ENCODE results near the gene CRTC3. TPM values are rescaled to one million over a fixed set of nuclear protein-coding genes. Genes with fewer than 3 reads are reported as not detected.

CRTC3 gene
- polyA plus RNA-seq, 1 donor from 2014 or later = 25.9 TPM

- no peaks in the 10 kb centered on the region for H3K27me3 Mint-ChIP-seq
- no peaks in the 10 kb centered on the region for H3K9me3 Mint-ChIP-seq
- no peak overlapping the region for H3K4me3 Mint-ChIP-seq
- peaks cover 5% of the 10 kb centered on the region for H3K36me3 Mint-ChIP-seq
- H3K4me1 Mint-ChIP-seq = peaks cover 19 to 42% (median 33%) of the 10 kb centered on the region in 3 donors
- no peak overlapping the region for H3K27ac Mint-ChIP-seq
Observed at GRCh38 chr15:90584841-90585240, 55.1 kb downstream of the CRTC3 start.

GRCh38 chr15:90585863-90586262 is 56.1 kb downstream of the CRTC3 start:
- Mint-ChIP-seq H3K4me1 (peaks cover 24 to 48% (median 37%) of the 10 kb centered on the region in 3 donors), H3K27me3 (no peaks in the 10 kb centered on the region), H3K36me3 (peaks cover 8% of the 10 kb centered on the region), H3K9me3 (no peaks in the 10 kb centered on the region), H3K4me3 (no peak overlapping the region), H3K27ac (no peak overlapping the region)

GRCh38 chr15:90586948-90587347 is 57.2 kb downstream of the CRTC3 start:
- H3K9me3 Mint-ChIP-seq = no peaks in the 10 kb centered on the region
- peak overlapping the region in 1 of 4 donors; percentile 44 for H3K4me3 Mint-ChIP-seq
- H3K27me3 Mint-ChIP-seq = no peaks in the 10 kb centered on the region

GRCh38 chr15:90588427-90588826 is 58.7 kb downstream of the CRTC3 start:
- Mint-ChIP-seq H3K27ac (no peak overlapping the region), H3K36me3 (peaks cover 6% of the 10 kb centered on the region), H3K9me3 (no peaks in the 10 kb centered on the region), H3K27me3 (no peaks in the 10 kb centered on the region), H3K4me3 (no peak overlapping the region), H3K4me1 (peaks cover 12 to 44% (median 27%) of the 10 kb centered on the region in 3 donors)

More at GRCh38 chr15:90586948-90587347, 57.2 kb downstream of the CRTC3 start:
- Mint-ChIP-seq H3K27ac (no peak overlapping the region), H3K36me3 (peaks cover 8% of the 10 kb centered on the region), H3K4me1 (peaks cover 18 to 43% (median 27%) of the 10 kb centered on the region in 3 donors)

- H3K9me3 Mint-ChIP-seq = no peaks in the 10 kb centered on the region
- peak overlapping the region in 1 of 3 donors; percentile 34 for H3K27ac Mint-ChIP-seq
- no peaks in the 10 kb centered on the region for H3K27me3 Mint-ChIP-seq
- peaks cover 9% of the 10 kb centered on the region for H3K36me3 Mint-ChIP-seq
- H3K4me3 Mint-ChIP-seq = no peak overlapping the region
- peaks cover 42 to 64% (median 50%) of the 10 kb centered on the region in 3 donors for H3K4me1 Mint-ChIP-seq
Observed at GRCh38 chr15:90591524-90591923, 61.8 kb downstream of the CRTC3 start.

- Mint-ChIP-seq H3K4me1 (peaks cover 48 to 63% (median 51%) of the 10 kb centered on the region in 3 donors), H3K9me3 (no peaks in the 10 kb centered on the region), H3K27ac (peak overlapping the region in 2 of 3 donors; percentile 18 to 38), H3K36me3 (peaks cover 9% of the 10 kb centered on the region), H3K27me3 (no peaks in the 10 kb centered on the region), H3K4me3 (no peak overlapping the region)
Observed at GRCh38 chr15:90592131-90592881, 62.6 kb downstream of the CRTC3 start.

GRCh38 chr15:90593499-90594158 is 63.9 kb downstream of the CRTC3 start:
- peak overlapping the region; percentile 84 to 97 (median 96) for H3K27ac Mint-ChIP-seq
- H3K36me3 Mint-ChIP-seq = peaks cover 9% of the 10 kb centered on the region
- H3K4me3 Mint-ChIP-seq = peak overlapping the region in 3 of 4 donors; percentile 82 to 99 (median 89)
- H3K27me3 Mint-ChIP-seq = no peaks in the 10 kb centered on the region
- peaks cover 59 to 70% (median 60%) of the 10 kb centered on the region in 3 donors for H3K4me1 Mint-ChIP-seq
- H3K9me3 Mint-ChIP-seq = no peaks in the 10 kb centered on the region

GRCh38 chr15:90594301-90594738 is 64.6 kb downstream of the CRTC3 start:
- no peaks in the 10 kb centered on the region for H3K27me3 Mint-ChIP-seq
- H3K4me1 Mint-ChIP-seq = peaks cover 60 to 69% (median 62%) of the 10 kb centered on the region in 3 donors
- no peaks in the 10 kb centered on the region for H3K9me3 Mint-ChIP-seq
- H3K4me3 Mint-ChIP-seq = peak overlapping the region; percentile 82 to 99 (median 91)
- H3K27ac Mint-ChIP-seq = peak overlapping the region; percentile 84 to 97 (median 96)
- peaks cover 9% of the 10 kb centered on the region for H3K36me3 Mint-ChIP-seq

- H3K9me3 Mint-ChIP-seq = no peaks in the 10 kb centered on the region
- H3K4me1 Mint-ChIP-seq = peaks cover 55 to 65% (median 57%) of the 10 kb centered on the region in 3 donors
- H3K27me3 Mint-ChIP-seq = no peaks in the 10 kb centered on the region
- peaks cover 5% of the 10 kb centered on the region for H3K36me3 Mint-ChIP-seq
- peak overlapping the region; percentile 32 to 99 (median 91) for H3K4me3 Mint-ChIP-seq
- H3K27ac Mint-ChIP-seq = peak overlapping the region; percentile 84 to 97 (median 96)
Observed at GRCh38 chr15:90595763-90596155, 66.0 kb downstream of the CRTC3 start.

- Mint-ChIP-seq H3K27ac (peak overlapping the region; percentile 84 to 97 (median 96)), H3K9me3 (no peaks in the 10 kb centered on the region), H3K4me3 (peak overlapping the region in 3 of 4 donors; percentile 19 to 84 (median 60)), H3K4me1 (peaks cover 54 to 62% (median 57%) of the 10 kb centered on the region in 3 donors), H3K27me3 (no peaks in the 10 kb centered on the region), H3K36me3 (peaks cover 5% of the 10 kb centered on the region)
Observed at GRCh38 chr15:90596943-90597342, 67.2 kb downstream of the CRTC3 start.

GRCh38 chr15:90597577-90597976 is 67.9 kb downstream of the CRTC3 start:
- Mint-ChIP-seq H3K27ac (peak overlapping the region; percentile 84 to 97 (median 96)), H3K36me3 (peaks cover 5% of the 10 kb centered on the region), H3K4me3 (peak overlapping the region; percentile 60 to 86 (median 74)), H3K9me3 (no peaks in the 10 kb centered on the region), H3K4me1 (peaks cover 54 to 55% (median 54%) of the 10 kb centered on the region in 3 donors), H3K27me3 (no peaks in the 10 kb centered on the region)

- peaks cover 5% of the 10 kb centered on the region for H3K36me3 Mint-ChIP-seq
- peaks cover 53 to 54% (median 53%) of the 10 kb centered on the region in 3 donors for H3K4me1 Mint-ChIP-seq
- H3K9me3 Mint-ChIP-seq = no peaks in the 10 kb centered on the region
- peak overlapping the region; percentile 60 to 86 (median 74) for H3K4me3 Mint-ChIP-seq
- H3K27ac Mint-ChIP-seq = peak overlapping the region; percentile 84 to 97 (median 96)
- no peaks in the 10 kb centered on the region for H3K27me3 Mint-ChIP-seq
Observed at GRCh38 chr15:90598031-90598577, 68.4 kb downstream of the CRTC3 start.

GRCh38 chr15:90598679-90599078 is 69.0 kb downstream of the CRTC3 start:
- Mint-ChIP-seq H3K27ac (peak overlapping the region; percentile 84 to 97 (median 96)), H3K4me3 (peak overlapping the region in 2 of 4 donors; percentile 77 to 86), H3K36me3 (peaks cover 5% of the 10 kb centered on the region), H3K9me3 (no peaks in the 10 kb centered on the region), H3K4me1 (peaks cover 47 to 49% (median 48%) of the 10 kb centered on the region in 3 donors), H3K27me3 (no peaks in the 10 kb centered on the region)

GRCh38 chr15:90599116-90599515 is 69.4 kb downstream of the CRTC3 start:
- H3K36me3 Mint-ChIP-seq = peaks cover 5% of the 10 kb centered on the region
- H3K27ac Mint-ChIP-seq = peak overlapping the region in 1 of 3 donors; percentile 84
- peaks cover 43 to 49% (median 47%) of the 10 kb centered on the region in 3 donors for H3K4me1 Mint-ChIP-seq
- no peaks in the 10 kb centered on the region for H3K9me3 Mint-ChIP-seq
- no peaks in the 10 kb centered on the region for H3K27me3 Mint-ChIP-seq
- H3K4me3 Mint-ChIP-seq = peak overlapping the region in 1 of 4 donors; percentile 67

- Mint-ChIP-seq H3K9me3 (no peaks in the 10 kb centered on the region), H3K27ac (peak overlapping the region in 1 of 3 donors; percentile 84), H3K4me1 (peaks cover 38 to 46% (median 45%) of the 10 kb centered on the region in 3 donors), H3K4me3 (no peak overlapping the region), H3K36me3 (peaks cover 2% of the 10 kb centered on the region), H3K27me3 (no peaks in the 10 kb centered on the region)
Observed at GRCh38 chr15:90599644-90600043, 69.9 kb downstream of the CRTC3 start.
